Measurements from ENCODE around the gene PAFAH1B1.

DNA sequence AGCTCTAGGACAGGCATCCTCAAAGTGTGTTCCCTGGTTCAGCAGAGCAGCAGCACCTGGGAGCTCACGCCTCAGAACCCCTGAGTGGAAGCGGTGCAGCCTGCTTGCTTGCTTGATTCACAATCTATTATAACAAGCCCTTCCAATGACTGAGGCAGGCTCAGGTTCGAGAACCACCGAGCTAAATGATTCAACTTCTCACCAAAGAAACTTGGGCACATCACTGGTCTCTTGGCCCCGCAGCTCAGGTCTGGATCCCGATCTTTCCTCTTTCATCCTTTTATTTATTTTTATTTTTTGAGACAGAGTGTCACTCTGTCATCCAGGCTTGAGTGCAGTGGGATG, 93.6 kb downstream of the PAFAH1B1 start:
- no peak for TF ChIP-seq CTCF (conservative IDR thresholded peaks at IDR 0.05; ENCODE audit: low read depth, low read length)
- no peak for TF ChIP-seq EZH2 (IDR thresholded peaks at IDR 0.05; ENCODE audit: low read length, unreplicated experiment)

All from PC-3 (cell line).